Stimulated activated CD4-positive, alpha-beta T cell treated with anti-CD3 and anti-CD28 coated beads, TNF-alpha, amount 100 ng/mL, for 48 hours (primary cell): ENCODE measurements around the gene FAM171A1.
"Not testable (repeated sequence)": the region's sequence is repeated elsewhere in the genome, so short reads cannot be mapped to it uniquely, and the experiment has no call there.

ENCODE experiments used
- DNase-seq, 3 donors: peaks; one replicate each; pipeline ENCODE4 v3.0.0-alpha.2; 2020; ENCODE audit warnings: low read depth in 3 of 3

FAM171A1 gene

GRCh38 chr10:15209827-15210509 lies 161.1 kb downstream of the FAM171A1 start:
- peak; percentile 61 to 86 (median 77) for DNase-seq

GRCh38 chr10:15208221-15208620 lies 162.9 kb downstream of the FAM171A1 start:
- DNase-seq: no peak

- DNase-seq: not testable (repeated sequence)
Observed at GRCh38 chr10:15207410-15207809, 163.7 kb downstream of the FAM171A1 start.

GRCh38 chr10:15202639-15203038 lies 168.4 kb downstream of the FAM171A1 start:
- DNase-seq: no peak

GRCh38 chr10:15202301-15202621 lies 168.8 kb downstream of the FAM171A1 start:
- DNase-seq: not testable (repeated sequence)

- DNase-seq: no peak
Observed at GRCh38 chr10:15201589-15202300, 169.3 kb downstream of the FAM171A1 start.

GRCh38 chr10:15200626-15201025 lies 170.5 kb downstream of the FAM171A1 start:
- DNase-seq: no peak

GRCh38 chr10:15197911-15198310 lies 173.2 kb downstream of the FAM171A1 start:
- DNase-seq: no peak

GRCh38 chr10:15197276-15197675 lies 173.8 kb downstream of the FAM171A1 start:
- no peak for DNase-seq

- DNase-seq: no peak
Observed at GRCh38 chr10:15196021-15196834, 174.9 kb downstream of the FAM171A1 start.

- DNase-seq: no peak
Observed at GRCh38 chr10:15189133-15189885, 181.8 kb downstream of the FAM171A1 start.

- no peak for DNase-seq
Observed at GRCh38 chr10:15188603-15189002, 182.5 kb downstream of the FAM171A1 start.

- DNase-seq: no peak
Observed at GRCh38 chr10:15183689-15184481, 187.2 kb downstream of the FAM171A1 start.

- no peak for DNase-seq
Observed at GRCh38 chr10:15182540-15183207, 188.4 kb downstream of the FAM171A1 start.

GRCh38 chr10:15181576-15182156 lies 189.4 kb downstream of the FAM171A1 start:
- DNase-seq: no peak

- DNase-seq: no peak
Observed at GRCh38 chr10:15180736-15181135, 190.4 kb downstream of the FAM171A1 start.

- no peak for DNase-seq
Observed at GRCh38 chr10:15176269-15176668, 194.8 kb downstream of the FAM171A1 start.

- no peak for DNase-seq
Observed at GRCh38 chr10:15175587-15175986, 195.5 kb downstream of the FAM171A1 start.

GRCh38 chr10:15172306-15172840 lies 198.7 kb downstream of the FAM171A1 start:
- DNase-seq: no peak
